GM10266 (cell line): ENCODE measurements around the gene NEK2.

Experiments used
- DNase-seq: peaks from one replicate; pipeline ENCODE4 v3.0.0; 2012; ENCODE audit errors: extremely low spot score
- TF ChIP-seq, protein P1 (sequence below): IDR thresholded peaks from 2 replicates; pipeline ENCODE4 v1.5.1; 2012; ENCODE audit warnings: mild to moderate bottlenecking, low read depth; ENCODE audit not compliant: control insufficient read depth, insufficient read depth; ENCODE audit errors: missing control alignments

Gene NEK2

DNA sequence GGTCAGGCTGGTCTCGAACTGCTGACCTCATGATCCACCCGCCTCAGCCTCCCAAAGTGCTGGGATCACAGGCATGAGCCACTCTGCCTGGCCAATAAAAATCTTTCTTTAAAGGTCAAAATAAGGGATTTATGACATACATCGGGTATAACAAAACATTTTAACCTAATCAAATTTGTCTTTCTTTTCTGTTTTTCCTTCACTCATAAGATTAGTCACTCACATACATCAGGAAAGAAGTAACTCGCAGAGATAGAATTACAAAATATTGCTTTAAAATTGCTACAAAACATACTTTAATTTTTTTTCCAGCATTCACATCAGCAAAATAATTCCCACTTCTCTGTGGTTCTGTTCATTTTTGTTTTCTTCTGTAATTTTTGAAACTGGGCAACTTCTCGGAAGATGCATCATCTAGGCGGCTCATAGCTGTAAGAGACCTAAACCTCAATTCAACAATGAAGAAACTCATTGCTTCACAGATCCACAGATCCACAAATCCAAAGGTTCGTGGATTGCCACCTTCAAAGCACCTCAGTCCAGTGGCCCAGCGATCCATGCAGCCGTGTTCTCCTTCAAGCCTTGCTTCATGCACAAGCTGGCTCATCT lies 39.7 kb downstream of the NEK2 start:
- TF ChIP-seq, protein P1, sequence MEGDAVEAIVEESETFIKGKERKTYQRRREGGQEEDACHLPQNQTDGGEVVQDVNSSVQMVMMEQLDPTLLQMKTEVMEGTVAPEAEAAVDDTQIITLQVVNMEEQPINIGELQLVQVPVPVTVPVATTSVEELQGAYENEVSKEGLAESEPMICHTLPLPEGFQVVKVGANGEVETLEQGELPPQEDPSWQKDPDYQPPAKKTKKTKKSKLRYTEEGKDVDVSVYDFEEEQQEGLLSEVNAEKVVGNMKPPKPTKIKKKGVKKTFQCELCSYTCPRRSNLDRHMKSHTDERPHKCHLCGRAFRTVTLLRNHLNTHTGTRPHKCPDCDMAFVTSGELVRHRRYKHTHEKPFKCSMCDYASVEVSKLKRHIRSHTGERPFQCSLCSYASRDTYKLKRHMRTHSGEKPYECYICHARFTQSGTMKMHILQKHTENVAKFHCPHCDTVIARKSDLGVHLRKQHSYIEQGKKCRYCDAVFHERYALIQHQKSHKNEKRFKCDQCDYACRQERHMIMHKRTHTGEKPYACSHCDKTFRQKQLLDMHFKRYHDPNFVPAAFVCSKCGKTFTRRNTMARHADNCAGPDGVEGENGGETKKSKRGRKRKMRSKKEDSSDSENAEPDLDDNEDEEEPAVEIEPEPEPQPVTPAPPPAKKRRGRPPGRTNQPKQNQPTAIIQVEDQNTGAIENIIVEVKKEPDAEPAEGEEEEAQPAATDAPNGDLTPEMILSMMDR: no peak
- DNase-seq: no peak

DNA sequence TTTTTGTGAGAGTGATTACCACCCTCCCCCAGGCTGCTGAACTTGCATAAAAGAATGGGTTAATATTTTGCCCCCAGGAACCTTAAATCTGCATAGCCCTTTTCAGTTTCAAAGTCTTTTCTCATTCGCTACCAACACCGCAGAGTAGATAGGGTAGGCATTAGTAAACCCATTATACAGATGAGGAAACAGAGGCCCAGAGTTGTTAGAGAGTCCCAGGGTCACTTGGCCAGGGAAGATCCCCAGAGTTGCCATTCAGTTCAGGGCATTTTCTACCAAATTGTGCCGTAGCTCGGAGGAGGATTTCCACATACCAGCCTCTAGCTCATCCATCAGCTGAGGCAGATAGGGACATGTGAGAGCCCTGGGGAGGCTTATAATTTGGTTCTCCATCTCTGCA lies 40.5 kb downstream of the NEK2 start:
- TF ChIP-seq, protein P1: no peak
- DNase-seq: no peak

DNA sequence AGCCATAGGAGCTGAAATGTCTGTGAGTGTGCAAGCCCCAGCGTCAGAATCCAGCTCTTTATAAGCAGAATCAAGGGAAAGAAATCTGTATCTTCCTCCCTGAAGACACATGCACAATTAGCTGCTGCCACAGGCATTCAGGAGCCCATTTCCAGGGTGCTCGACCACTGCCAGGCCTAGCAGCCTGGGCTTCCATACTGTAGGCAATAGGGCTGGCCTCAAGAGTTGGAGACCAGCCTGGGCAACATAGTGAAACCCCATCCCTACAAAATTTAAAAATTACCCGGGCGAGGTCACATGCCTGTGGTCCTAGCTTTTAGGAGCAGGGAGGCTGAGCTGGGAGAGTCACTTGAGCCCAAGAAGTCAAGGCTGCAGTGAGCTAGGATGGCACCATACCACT lies 41.0 kb downstream of the NEK2 start:
- TF ChIP-seq, protein P1: no peak
- DNase-seq: no peak

DNA sequence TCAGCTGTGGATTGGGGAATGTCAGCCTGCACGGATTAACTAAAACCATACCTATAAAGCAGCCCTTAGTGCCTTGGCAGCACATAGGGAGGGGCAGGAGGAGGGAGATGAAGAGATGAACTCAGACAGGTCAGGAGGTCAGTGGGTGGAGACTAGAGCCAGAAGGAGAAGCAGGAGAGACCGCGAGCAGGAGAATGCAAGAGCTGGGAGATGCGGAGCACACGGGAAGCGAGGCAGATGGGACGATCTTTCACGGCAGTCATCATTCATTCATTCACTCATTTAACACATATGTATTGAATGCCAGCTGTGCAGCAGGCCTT lies 41.9 kb downstream of the NEK2 start:
- DNase-seq: no peak
- TF ChIP-seq, protein P1: no peak

DNA sequence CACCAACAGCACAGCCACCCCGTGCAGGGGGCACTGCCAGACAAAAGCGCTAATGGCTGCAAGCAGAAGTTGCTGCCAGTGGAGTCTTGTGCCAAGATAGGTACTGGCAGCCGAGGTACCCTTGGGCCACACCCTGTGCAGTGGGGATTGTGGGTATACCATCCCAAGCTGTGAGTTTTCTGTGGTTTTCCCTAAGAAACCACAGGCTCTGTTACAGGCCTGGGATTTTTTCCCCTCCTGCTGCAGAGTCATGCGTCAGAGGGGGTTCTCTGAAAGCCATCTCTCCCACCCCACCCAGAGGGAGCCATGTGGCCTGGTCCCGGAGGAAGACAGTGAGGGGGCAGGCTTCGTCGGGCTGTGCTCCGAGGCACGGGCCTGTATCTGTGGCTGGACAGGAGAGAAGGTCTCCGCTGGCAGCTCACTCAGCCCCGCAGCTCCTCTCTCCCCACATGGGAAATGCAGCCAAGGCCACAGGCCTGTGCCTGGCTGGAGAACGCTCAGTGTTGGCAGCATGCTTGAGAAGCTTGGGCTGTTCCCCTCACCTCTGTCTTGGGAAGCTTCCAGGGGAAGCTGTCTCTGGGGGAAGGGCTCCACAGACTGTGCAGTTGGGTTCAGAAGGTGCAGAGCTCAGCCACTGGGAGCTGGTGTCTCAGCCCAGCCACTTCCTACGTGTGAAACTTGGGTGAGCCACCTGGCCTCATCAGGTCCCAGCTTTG lies 42.5 kb downstream of the NEK2 start:
- TF ChIP-seq, protein P1: no peak
- DNase-seq: no peak

DNA sequence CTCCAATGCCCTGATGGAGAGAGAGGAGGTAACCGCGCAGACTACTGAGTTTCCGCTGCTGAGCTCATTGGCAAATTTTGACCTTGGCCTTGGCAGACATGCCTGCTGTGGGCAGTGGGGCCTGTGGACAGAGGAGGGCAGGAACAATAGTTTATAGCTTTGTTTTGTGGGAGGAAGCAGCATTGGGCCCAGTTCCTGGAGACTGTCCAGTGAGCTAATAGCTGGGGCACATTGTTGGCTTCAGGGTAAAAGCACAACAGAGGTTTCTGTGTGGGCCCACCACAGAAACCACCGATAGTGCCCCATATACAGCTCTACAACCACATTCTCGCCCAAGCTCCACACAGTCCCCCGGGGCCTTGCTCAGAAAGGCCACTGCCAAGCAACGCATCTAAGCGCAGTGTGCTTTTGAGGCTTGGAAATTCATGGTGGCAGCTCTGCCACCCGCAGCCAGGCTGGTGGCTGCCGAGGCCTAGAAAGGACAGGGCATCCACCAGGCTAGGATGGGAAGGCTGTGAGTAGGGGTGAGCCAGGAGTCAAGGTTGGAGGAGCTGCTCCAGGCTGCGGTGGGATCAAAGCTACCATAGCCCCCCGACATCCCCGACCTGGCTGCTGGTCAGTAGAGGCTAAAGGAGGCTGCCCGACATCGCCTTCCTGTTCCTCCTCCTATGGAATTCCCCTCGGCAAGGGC lies 43.2 kb downstream of the NEK2 start:
- no peak for DNase-seq
- TF ChIP-seq, protein P1: no peak

DNA sequence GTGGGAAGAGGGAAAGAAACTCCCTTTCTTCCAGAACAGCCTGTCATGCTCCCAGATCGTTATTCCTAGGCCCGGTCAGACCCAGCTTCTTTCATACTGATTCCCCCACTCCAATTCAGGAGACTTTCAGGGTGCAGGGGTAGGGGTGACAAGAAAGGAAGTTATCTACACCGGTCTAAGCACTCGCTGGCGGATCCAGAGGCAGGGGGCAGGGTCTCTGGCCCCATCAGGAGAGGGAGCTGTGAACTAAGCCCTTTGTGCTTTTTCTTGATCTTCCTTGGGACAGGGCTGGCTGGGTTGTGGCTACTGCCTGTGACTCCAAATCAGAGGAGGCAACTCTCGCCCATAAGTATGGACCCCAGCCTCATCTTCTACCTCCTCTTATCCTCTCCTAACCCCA lies 44.3 kb downstream of the NEK2 start:
- TF ChIP-seq, protein P1: no peak

More for the DNA sequence above, 44.3 kb downstream of the NEK2 start:
- no peak for DNase-seq
